GM18870 (cell line): ENCODE results near the gene SLCO4A1.
"Not testable (repeated sequence)": the region's sequence is repeated elsewhere in the genome, so short reads cannot be mapped to it uniquely, and the experiment has no call there.

Experiments
- ATAC-seq: cut with Tn5 transposase; IDR thresholded peaks from one replicate; pipeline ENCODE4 v1.9.1; 2021; ENCODE audit warnings: moderate library complexity; ENCODE audit not compliant: unreplicated experiment

The SLCO4A1 gene

GRCh38 chr20:62679978-62680589 lies 37.8 kb downstream of the SLCO4A1 start:
- ATAC-seq, result no peak

GRCh38 chr20:62682912-62683517 lies 40.7 kb downstream of the SLCO4A1 start:
- ATAC-seq, result no peak

GRCh38 chr20:62683660-62684322 lies 41.5 kb downstream of the SLCO4A1 start:
- not testable (repeated sequence) for ATAC-seq

GRCh38 chr20:62684981-62685380 lies 42.7 kb downstream of the SLCO4A1 start:
- ATAC-seq, result no peak

- ATAC-seq, result no peak
Observed at GRCh38 chr20:62685781-62686555, 43.7 kb downstream of the SLCO4A1 start.

GRCh38 chr20:62686869-62687830 lies 44.8 kb downstream of the SLCO4A1 start:
- ATAC-seq, result no peak

- ATAC-seq, result no peak
Observed at GRCh38 chr20:62688083-62688482, 45.8 kb downstream of the SLCO4A1 start.

- ATAC-seq, result no peak
Observed at GRCh38 chr20:62688855-62689460, 46.7 kb downstream of the SLCO4A1 start.

- no peak for ATAC-seq
Observed at GRCh38 chr20:62689861-62690260, 47.6 kb downstream of the SLCO4A1 start.

- no peak for ATAC-seq
Observed at GRCh38 chr20:62690261-62690820, 48.0 kb downstream of the SLCO4A1 start.

- ATAC-seq, result no peak
Observed at GRCh38 chr20:62691487-62691886, 49.2 kb downstream of the SLCO4A1 start.

- ATAC-seq, result no peak
Observed at GRCh38 chr20:62692176-62692575, 49.9 kb downstream of the SLCO4A1 start.

- ATAC-seq, result no peak
Observed at GRCh38 chr20:62692801-62693523, 50.7 kb downstream of the SLCO4A1 start.

- no peak for ATAC-seq
Observed at GRCh38 chr20:62693524-62693922, 51.2 kb downstream of the SLCO4A1 start.

GRCh38 chr20:62694106-62694505 lies 51.8 kb downstream of the SLCO4A1 start:
- ATAC-seq, result no peak

GRCh38 chr20:62694868-62695267 lies 52.6 kb downstream of the SLCO4A1 start:
- ATAC-seq, result no peak

GRCh38 chr20:62695448-62696414 lies 53.4 kb downstream of the SLCO4A1 start:
- ATAC-seq, result no peak

- ATAC-seq, result no peak
Observed at GRCh38 chr20:62696434-62696957, 54.2 kb downstream of the SLCO4A1 start.
